ENCODE results near the gene KIF7. TPM values are rescaled to one million over a fixed set of nuclear protein-coding genes. Genes with fewer than 3 reads are reported as not detected.

Gene KIF7
- total and polyA plus RNA-seq, 2 of the 4 experiments (the other 2 are of a cell fraction): 5.0 to 9.0 TPM

DNA sequence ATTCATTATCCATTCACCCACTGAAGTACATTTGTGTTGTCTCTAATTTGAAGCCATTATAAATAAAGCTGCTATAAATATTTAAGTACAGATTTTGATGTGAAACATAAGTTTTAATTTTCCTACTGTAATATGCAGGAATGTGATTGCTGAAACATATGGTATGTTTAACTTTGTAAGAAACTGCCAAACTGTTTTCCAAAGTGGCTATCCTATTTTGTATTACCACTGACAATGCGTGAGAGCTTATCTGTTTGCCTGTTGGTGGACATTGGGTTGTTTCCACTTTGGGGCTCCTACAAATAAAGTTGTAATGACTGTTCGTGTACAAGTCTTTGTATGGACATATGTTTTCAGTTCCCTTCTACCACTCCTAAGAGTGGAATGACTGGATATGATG, 37.8 kb upstream of the KIF7 start:
- Histone ChIP-seq H3K4me3 (ENCODE audit: insufficient read depth, low read depth, low read length) (no peak overlapping the region), H4K5ac (ENCODE audit: low read depth, low read length) (no peak overlapping the region), H3K4ac (ENCODE audit: low read depth, low read length) (no peak overlapping the region), H3K9ac (ENCODE audit: low read depth, low read length) (no peak overlapping the region), H2BK15ac (ENCODE audit: low read depth, low read length) (no peak overlapping the region), H4K8ac (ENCODE audit: low read depth in 2 of 2, low read length in 2 of 2) (no peak overlapping the region), H2BK120ac (ENCODE audit: low read depth, low read length) (no peak overlapping the region), H3K56ac (ENCODE audit: extremely low read depth, insufficient read depth, low read length) (no peak overlapping the region), H3K23ac (ENCODE audit: low read depth, low read length) (no peak overlapping the region), H3K27ac (ENCODE audit: insufficient read depth, low read length) (no peak overlapping the region), H3K14ac (replicated peaks; ENCODE audit: low read depth, low read length) (no peak overlapping the region), H3K9me3 (ENCODE audit: control insufficient read depth, insufficient read depth, low read length) (no peaks in the 10 kb centered on the region), H2BK5ac (ENCODE audit: low read depth, low read length, poor library complexity, severe bottlenecking) (no peak overlapping the region), H2AK9ac (replicated peaks; ENCODE audit: low read depth, low read length, poor library complexity) (no peak overlapping the region), H3K79me1 (ENCODE audit: low read depth in 1 of 2, low read length in 2 of 2) (peaks cover 3 to 6% of the 10 kb centered on the region in 2 experiments; a peak in 2 of 4 replicates), H2AFZ (replicated peaks; ENCODE audit: low read length, poor library complexity) (no peak overlapping the region), H3K9me1 (ENCODE audit: insufficient read depth, low read length) (peaks cover 4% of the 10 kb centered on the region; the same call in 1 of the 2 replicates), H3K27me3 (ENCODE audit: control insufficient read depth, insufficient read depth, low read length) (peaks cover 9% of the 10 kb centered on the region), H2AK5ac (ENCODE audit: low read depth, low read length) (no peak overlapping the region), H4K91ac (ENCODE audit: insufficient read depth, low read depth, low read length) (no peak overlapping the region), H3K36me3 (ENCODE audit: control insufficient read depth, insufficient read depth, low read length) (no peaks in the 10 kb centered on the region), H3K4me2 (ENCODE audit: low read depth, low read length) (no peak overlapping the region), H2BK20ac (ENCODE audit: low read depth, low read length) (no peak overlapping the region), H3K18ac (ENCODE audit: low read depth, low read length) (no peak overlapping the region), H3K4me1 (ENCODE audit: control insufficient read depth, insufficient read depth, low read length) (peaks cover 2% of the 10 kb centered on the region; the same call in 1 of the 2 replicates), H4K20me1 (ENCODE audit: insufficient read depth, low read length) (no peaks in the 10 kb centered on the region)
- POLR2A ChIA-PET (ENCODE audit: unreplicated experiment): no interaction called here
- BruUV-seq (replicated peaks): no TSS peak
- CTCF ChIA-PET: no interaction called here
- no CpG with 5 or more reads among the region's 2 CpGs for WGBS, 2 experiments (ENCODE audit: extremely low coverage in 2 of 2, insufficient read length in 1 of 2)
- DNase-seq (no peak), ATAC-seq (ENCODE audit: low read depth) (no peak)
- intact Hi-C loops (cut with micrococcal nuclease) (no loop called here), in situ Hi-C loops (cut with MboI; ENCODE audit: low sequenced_read_pairs) (no loop called here), dilution Hi-C loops (cut with HindIII; ENCODE audit: low sequenced_read_pairs, unreplicated experiment) (no loop called here)
- TF ChIP-seq, protein P1, sequence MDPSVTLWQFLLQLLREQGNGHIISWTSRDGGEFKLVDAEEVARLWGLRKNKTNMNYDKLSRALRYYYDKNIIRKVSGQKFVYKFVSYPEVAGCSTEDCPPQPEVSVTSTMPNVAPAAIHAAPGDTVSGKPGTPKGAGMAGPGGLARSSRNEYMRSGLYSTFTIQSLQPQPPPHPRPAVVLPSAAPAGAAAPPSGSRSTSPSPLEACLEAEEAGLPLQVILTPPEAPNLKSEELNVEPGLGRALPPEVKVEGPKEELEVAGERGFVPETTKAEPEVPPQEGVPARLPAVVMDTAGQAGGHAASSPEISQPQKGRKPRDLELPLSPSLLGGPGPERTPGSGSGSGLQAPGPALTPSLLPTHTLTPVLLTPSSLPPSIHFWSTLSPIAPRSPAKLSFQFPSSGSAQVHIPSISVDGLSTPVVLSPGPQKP (IDR thresholded peaks at IDR 0.05; ENCODE audit: borderline replicate concordance, low read depth, low read length): no peak
- TF ChIP-seq RCOR1 (IDR thresholded peaks at IDR 0.05; ENCODE audit: insufficient replicate concordance, low read length) (no peak), RAD21 (IDR thresholded peaks at IDR 0.05; ENCODE audit: low read length) (no peak), CHD1 (IDR thresholded peaks at IDR 0.05; ENCODE audit: low read depth, low read length) (no peak), BHLHE40 (IDR thresholded peaks at IDR 0.05; ENCODE audit: low read depth, low read length) (no peak), MXI1 (IDR thresholded peaks at IDR 0.05; ENCODE audit: borderline replicate concordance, low read depth, low read length) (no peak), MAFK (IDR thresholded peaks at IDR 0.05; ENCODE audit: low read depth, low read length) (no peak), MAZ (IDR thresholded peaks at IDR 0.05; ENCODE audit: borderline replicate concordance, low read depth, low read length) (no peak), CEBPB (IDR thresholded peaks at IDR 0.05; ENCODE audit: low read depth, low read length) (no peak), POLR2A (IDR thresholded peaks at IDR 0.05; ENCODE audit: low read depth, low read length) (no peak), SMC3 (IDR thresholded peaks at IDR 0.05; ENCODE audit: low read depth, low read length) (no peak), NFE2L2 (IDR thresholded peaks at IDR 0.05; ENCODE audit: low read depth, low read length) (no peak)
- TF ChIP-seq, protein P2, sequence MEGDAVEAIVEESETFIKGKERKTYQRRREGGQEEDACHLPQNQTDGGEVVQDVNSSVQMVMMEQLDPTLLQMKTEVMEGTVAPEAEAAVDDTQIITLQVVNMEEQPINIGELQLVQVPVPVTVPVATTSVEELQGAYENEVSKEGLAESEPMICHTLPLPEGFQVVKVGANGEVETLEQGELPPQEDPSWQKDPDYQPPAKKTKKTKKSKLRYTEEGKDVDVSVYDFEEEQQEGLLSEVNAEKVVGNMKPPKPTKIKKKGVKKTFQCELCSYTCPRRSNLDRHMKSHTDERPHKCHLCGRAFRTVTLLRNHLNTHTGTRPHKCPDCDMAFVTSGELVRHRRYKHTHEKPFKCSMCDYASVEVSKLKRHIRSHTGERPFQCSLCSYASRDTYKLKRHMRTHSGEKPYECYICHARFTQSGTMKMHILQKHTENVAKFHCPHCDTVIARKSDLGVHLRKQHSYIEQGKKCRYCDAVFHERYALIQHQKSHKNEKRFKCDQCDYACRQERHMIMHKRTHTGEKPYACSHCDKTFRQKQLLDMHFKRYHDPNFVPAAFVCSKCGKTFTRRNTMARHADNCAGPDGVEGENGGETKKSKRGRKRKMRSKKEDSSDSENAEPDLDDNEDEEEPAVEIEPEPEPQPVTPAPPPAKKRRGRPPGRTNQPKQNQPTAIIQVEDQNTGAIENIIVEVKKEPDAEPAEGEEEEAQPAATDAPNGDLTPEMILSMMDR (conservative IDR thresholded peaks at IDR 0.05; ENCODE audit: low read depth, low read length): no peak
- TF ChIP-seq, protein P3, sequence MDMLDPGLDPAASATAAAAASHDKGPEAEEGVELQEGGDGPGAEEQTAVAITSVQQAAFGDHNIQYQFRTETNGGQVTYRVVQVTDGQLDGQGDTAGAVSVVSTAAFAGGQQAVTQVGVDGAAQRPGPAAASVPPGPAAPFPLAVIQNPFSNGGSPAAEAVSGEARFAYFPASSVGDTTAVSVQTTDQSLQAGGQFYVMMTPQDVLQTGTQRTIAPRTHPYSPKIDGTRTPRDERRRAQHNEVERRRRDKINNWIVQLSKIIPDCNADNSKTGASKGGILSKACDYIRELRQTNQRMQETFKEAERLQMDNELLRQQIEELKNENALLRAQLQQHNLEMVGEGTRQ (IDR thresholded peaks at IDR 0.05; ENCODE audit: low read depth, low read length): no peak
